GM21529 (cell line): ENCODE measurements around the gene C11orf65.
A peak's percentile ranks its signal among the peaks of the same experiment; 100 is the strongest.

Source experiments
- ATAC-seq: cut with Tn5 transposase; IDR thresholded peaks from one replicate; pipeline ENCODE4 v1.9.1; 2021; ENCODE audit not compliant: unreplicated experiment

Gene C11orf65

GRCh38 chr11:108467091-108467823 lies at the start of gene C11orf65:
TSS of gene C11orf65 (minus strand) at chr11:108467529. CDS start at chr11:108461559, 5,970 bp downstream.
- peak; percentile 99 for ATAC-seq

GRCh38 chr11:108516125-108516524 lies 48.8 kb upstream of the C11orf65 start:
- ATAC-seq = no peak

- no peak for ATAC-seq
Observed at GRCh38 chr11:108512708-108513107, 45.4 kb upstream of the C11orf65 start.

- no peak for ATAC-seq
Observed at GRCh38 chr11:108511851-108512474, 44.6 kb upstream of the C11orf65 start.

GRCh38 chr11:108508653-108509593 lies 41.6 kb upstream of the C11orf65 start:
- ATAC-seq = no peak

GRCh38 chr11:108501396-108501795 lies 34.1 kb upstream of the C11orf65 start:
- no peak for ATAC-seq

- ATAC-seq = no peak
Observed at GRCh38 chr11:108500721-108501120, 33.4 kb upstream of the C11orf65 start.

GRCh38 chr11:108500169-108500568 lies 32.8 kb upstream of the C11orf65 start:
- no peak for ATAC-seq

- no peak for ATAC-seq
Observed at GRCh38 chr11:108498816-108499408, 31.6 kb upstream of the C11orf65 start.

- peak; percentile 55 for ATAC-seq
Observed at GRCh38 chr11:108498046-108498815, 30.9 kb upstream of the C11orf65 start, which contains the start of gene POGLUT3. TSS of gene POGLUT3 (minus strand) at chr11:108498384. CDS start at chr11:108498366, 18 bp downstream.

- peak; percentile 73 for ATAC-seq
Observed at GRCh38 chr11:108497317-108498045, 30.2 kb upstream of the C11orf65 start.

- ATAC-seq = no peak
Observed at GRCh38 chr11:108496643-108497256, 29.4 kb upstream of the C11orf65 start.

GRCh38 chr11:108495326-108495725 lies 28.0 kb upstream of the C11orf65 start:
- ATAC-seq = no peak

- no peak for ATAC-seq
Observed at GRCh38 chr11:108494182-108494581, 26.9 kb upstream of the C11orf65 start.

GRCh38 chr11:108491936-108492335 lies 24.6 kb upstream of the C11orf65 start:
- ATAC-seq = no peak

GRCh38 chr11:108486828-108487227 lies 19.5 kb upstream of the C11orf65 start:
- ATAC-seq = no peak

GRCh38 chr11:108486331-108486730 lies 19.0 kb upstream of the C11orf65 start:
- ATAC-seq = no peak

GRCh38 chr11:108483163-108483562 lies 15.8 kb upstream of the C11orf65 start:
- no peak for ATAC-seq
